Peyer's patch (tissue), 4 donors: ENCODE measurements around the gene FXR1.

Experiments used
- CTCF ChIP-seq, 6 experiments: fragments of 450-650 bp in 4 of 6; fragments of 200-600 bp in 2 of 6; sonication (generic) in 1 of 6; IDR thresholded peaks; one replicate each; pipeline ENCODE4 v1.5.1; 2017 to 2019; ENCODE audit warnings: antibody characterized with exemption in 6 of 6, mild to moderate bottlenecking in 3 of 6, moderate library complexity in 1 of 6
- POLR2A ChIP-seq, 2 donors: fragments of 450-650 bp; IDR thresholded peaks; one replicate each; pipeline ENCODE4 v1.5.1; 2017; ENCODE audit warnings: antibody characterized with exemption in 2 of 2, mild to moderate bottlenecking in 2 of 2, moderate library complexity in 2 of 2

DNA sequence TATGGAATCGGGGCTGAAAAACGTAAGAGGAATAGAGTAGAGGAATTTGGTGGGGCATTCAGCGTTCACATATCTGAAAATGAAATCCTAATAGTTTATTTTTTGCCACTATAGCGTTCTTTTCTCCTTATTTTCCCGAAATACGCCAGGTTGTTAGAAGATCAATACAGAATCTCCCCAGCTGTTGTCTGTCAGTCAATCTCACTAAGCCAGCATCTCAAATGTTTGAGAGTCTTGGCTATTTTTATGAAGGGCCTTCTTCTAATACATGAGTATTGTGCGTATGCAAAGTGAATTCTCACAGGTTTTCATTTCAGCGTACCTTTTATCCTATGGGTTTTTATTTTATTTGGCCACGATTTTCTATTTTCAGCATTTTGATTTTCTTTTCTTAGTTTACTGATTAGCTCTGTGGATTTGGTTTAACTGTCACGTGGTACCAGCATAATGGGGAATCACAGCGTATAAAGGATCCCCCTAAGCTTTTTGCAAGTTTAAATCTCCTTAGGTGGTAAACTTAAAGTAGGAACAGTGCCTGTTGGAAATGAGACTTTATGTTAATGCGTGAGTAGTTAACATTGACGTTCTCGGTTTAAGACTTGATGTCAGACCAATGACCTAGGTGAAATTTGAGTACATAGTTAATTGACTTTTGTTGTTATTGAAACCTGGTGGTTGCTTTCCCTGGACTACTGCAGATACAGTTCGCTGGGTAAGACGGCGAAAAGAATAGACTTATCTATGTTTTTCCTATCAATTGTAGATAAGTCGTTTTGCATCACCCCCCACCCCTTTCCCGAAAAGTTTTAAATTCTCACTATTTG is 1.3 kb downstream of the FXR1 start:
- TF ChIP-seq CTCF (IDR thresholded peaks at IDR 0.05) = no peak
- TF ChIP-seq POLR2A (IDR thresholded peaks at IDR 0.05) = no peak
